Endothelial cell of umbilical vein (primary cell): ENCODE measurements around the gene APOB. TPM values are rescaled to one million over a fixed set of nuclear protein-coding genes. Genes with fewer than 3 reads are reported as not detected.

Experiments
- BruUV-seq: library from RNA; stranded (reverse); fragments of 400-500 nt; replicated peaks from 2 replicates; lab custom pipeline; 2021; lab: Mats Ljungman, UMichigan
- CTCF ChIA-PET: fragments of 300-600, 350-600 bp; sonication (Branson Sonifier 250); formaldehyde crosslinking; loops from one replicate; lab custom pipeline; 2021; ENCODE audit warnings: antibody characterized with exemption, inconsistent platforms; lab: Charles Lee
- POLR2A ChIA-PET: fragments of 300-600, 350-600 bp; sonication (Branson Sonifier 250); formaldehyde crosslinking; loops from one replicate; lab custom pipeline; 2021; ENCODE audit warnings: antibody characterized with exemption, inconsistent platforms; lab: Charles Lee
- DNase-seq: peaks from one replicate; pipeline ENCODE4 v3.0.0-alpha.2; 2011; ENCODE audit warnings: low read depth, low spot score
- FAIRE-seq: peaks from 2 replicates; lab custom pipeline; 2011; peaks lifted over from hg19 to GRCh38; lab: Jason Lieb, UNC
- H2AFZ ChIP-seq: 2 replicates; pipeline ENCODE4 v1.6.0; 2012; ENCODE audit warnings: low read depth, low read length, control low read depth, inconsistent platforms
- H3K27ac ChIP-seq: 2 replicates; pipeline ENCODE4 v1.5.1; 2011; ENCODE audit warnings: low read depth, mild to moderate bottlenecking, control low read depth, low read length, moderate library complexity; ENCODE audit not compliant: insufficient read depth
- H3K27me3 ChIP-seq, 2 experiments: 2 replicates each; pipeline versions ENCODE4 v1.6.0 to v1.6.1; 2011; ENCODE audit warnings: low read length in 2 of 2, mixed read lengths in 1 of 2; ENCODE audit not compliant: control insufficient read depth in 2 of 2, insufficient read depth in 2 of 2
- H3K36me3 ChIP-seq, 2 experiments: 2 replicates in 1 of 2; 3 replicates in 1 of 2; pipeline ENCODE4 v1.5.1; 2011; ENCODE audit warnings: low read length in 2 of 2, mild to moderate bottlenecking in 1 of 2, moderate library complexity in 1 of 2; ENCODE audit not compliant: control insufficient read depth in 2 of 2, insufficient read depth in 2 of 2; ENCODE audit errors: extremely low read depth in 1 of 2
- H3K4me1 ChIP-seq: 3 replicates; pipeline ENCODE4 v1.5.1; 2011; ENCODE audit warnings: mild to moderate bottlenecking, low read length; ENCODE audit not compliant: control insufficient read depth, insufficient read depth; ENCODE audit errors: extremely low read depth
- H3K4me2 ChIP-seq: 2 replicates; pipeline ENCODE4 v1.6.1; 2011; ENCODE audit warnings: low read length, control low read depth, mixed read lengths; ENCODE audit not compliant: insufficient read depth
- H3K4me3 ChIP-seq, 3 experiments: fragments of 200-600 bp in 1 of 3; sonication (generic), shearing (Covaris generic) in 1 of 3; replicated peaks in 1 of 3; 2 replicates each; pipeline ENCODE4 v1.5.1; 2011 to 2016; ENCODE audit warnings: control low read depth in 3 of 3, low read length in 3 of 3, mild to moderate bottlenecking in 2 of 3, inconsistent platforms in 1 of 3, low read depth in 1 of 3, moderate library complexity in 1 of 3; ENCODE audit not compliant: insufficient read depth in 1 of 3
- H3K79me2 ChIP-seq: 2 replicates; pipeline ENCODE4 v1.6.0; 2012; ENCODE audit warnings: low read length, inconsistent platforms; ENCODE audit not compliant: control insufficient read depth, insufficient read depth
- H3K9ac ChIP-seq: replicated peaks from 2 replicates; pipeline ENCODE3; 2011; ENCODE audit warnings: low read length, control low read depth; ENCODE audit not compliant: insufficient read depth; ENCODE audit errors: extremely low read depth
- H3K9me1 ChIP-seq: replicated peaks from 3 replicates; pipeline ENCODE4 v1.6.0; 2011; ENCODE audit warnings: mild to moderate bottlenecking, low read length; ENCODE audit not compliant: control insufficient read depth, insufficient read depth; ENCODE audit errors: extremely low read depth
- H3K9me3 ChIP-seq: replicated peaks from 2 replicates; pipeline ENCODE4 v1.5.1; 2012; ENCODE audit warnings: low read length, inconsistent platforms; ENCODE audit not compliant: control insufficient read depth, insufficient read depth
- H4K20me1 ChIP-seq: replicated peaks from 2 replicates; pipeline ENCODE3; 2011; ENCODE audit warnings: mild to moderate bottlenecking, low read length; ENCODE audit not compliant: control insufficient read depth, insufficient read depth; ENCODE audit errors: extremely low read depth
- EZH2 ChIP-seq: IDR thresholded peaks from 2 replicates; pipeline ENCODE4 v1.6.1; 2012; ENCODE audit warnings: borderline replicate concordance, low read depth, mild to moderate bottlenecking, moderate library complexity, low read length, inconsistent platforms; ENCODE audit not compliant: severe bottlenecking
- FOS ChIP-seq: IDR thresholded peaks from 2 replicates; pipeline ENCODE4 v1.6.1; 2011; ENCODE audit warnings: mild to moderate bottlenecking, low read length, moderate library complexity, borderline replicate concordance; ENCODE audit not compliant: insufficient read depth
- GATA2 ChIP-seq: IDR thresholded peaks from 2 replicates; pipeline ENCODE4 v1.7.0; 2011; ENCODE audit warnings: low read depth, mild to moderate bottlenecking, moderate library complexity, mixed read lengths, low read length; ENCODE audit not compliant: insufficient read length, insufficient read depth
- JUN ChIP-seq: IDR thresholded peaks from 2 replicates; pipeline ENCODE4 v1.6.1; 2011; ENCODE audit warnings: borderline replicate concordance, low read depth; ENCODE audit not compliant: insufficient read length, insufficient read depth
- MYC ChIP-seq: IDR thresholded peaks from one replicate; pipeline ENCODE4 v1.6.1; 2011; ENCODE audit warnings: mild to moderate bottlenecking, low read depth, low read length
- POLR2A ChIP-seq: IDR thresholded peaks from 2 replicates; pipeline ENCODE4 v1.6.1; 2012; ENCODE audit warnings: low read depth, mild to moderate bottlenecking, control low read depth, low read length
- POLR2AphosphoS5 ChIP-seq: IDR thresholded peaks from 2 replicates; pipeline ENCODE4 v1.6.1; 2012; ENCODE audit warnings: low read depth, mild to moderate bottlenecking, control low read depth, low read length, moderate library complexity; ENCODE audit not compliant: insufficient read depth
- dilution Hi-C: fragments of 300-500 bp; cut with MboI; formaldehyde crosslinking; loops from one replicate; pipeline ENCODE4 v1.15.0; 2019; ENCODE audit warnings: low sequenced_read_pairs; ENCODE audit not compliant: extremely low pct_ligation_motif_present
- intact Hi-C: fragments of 100-400 bp; cut with micrococcal nuclease; formaldehyde crosslinking; loops from one replicate; pipeline ENCODE4 v1.10.0; 2022
- polyA plus RNA-seq, 4 experiments: library from polyadenylated mRNA; depleted of rRNA in 3 of 4; stranded (reverse) in 3 of 4; unstranded in 1 of 4; fragments of >200 nt; gene quantifications; 2 replicates each; pipeline versions ENCODE4 v1.2.1 to v1.2.3, GENCODE V29; 2011 to 2012; ENCODE audit warnings: missing spikeins in 1 of 4
- total RNA-seq: library from RNA; stranded (reverse); gene quantifications from 2 replicates; pipeline ENCODE4 v1.2.3, GENCODE V29; 2021
- TF ChIP-seq, protein P1 (sequence below), 2 donors: IDR thresholded peaks; 1 replicate in 1 of 2; 2 replicates in 1 of 2; pipeline ENCODE4 v1.5.1; 2011; ENCODE audit warnings: low read length in 2 of 2, mild to moderate bottlenecking in 2 of 2, moderate library complexity in 2 of 2, control low read depth in 1 of 2, inconsistent platforms in 1 of 2, low read depth in 1 of 2; ENCODE audit not compliant: insufficient read depth in 1 of 2; ENCODE audit errors: extremely low read depth in 1 of 2
- TF ChIP-seq, protein P2 (sequence below): IDR thresholded peaks from 2 replicates; pipeline ENCODE4 v1.6.1; 2011; ENCODE audit not compliant: insufficient read depth, insufficient read length

APOB gene
- total and polyA plus RNA-seq, 2 donors (not counting 3 experiments of a cell fraction or from before 2014, with no cell fraction given), result 0.07 to 0.09 TPM

DNA sequence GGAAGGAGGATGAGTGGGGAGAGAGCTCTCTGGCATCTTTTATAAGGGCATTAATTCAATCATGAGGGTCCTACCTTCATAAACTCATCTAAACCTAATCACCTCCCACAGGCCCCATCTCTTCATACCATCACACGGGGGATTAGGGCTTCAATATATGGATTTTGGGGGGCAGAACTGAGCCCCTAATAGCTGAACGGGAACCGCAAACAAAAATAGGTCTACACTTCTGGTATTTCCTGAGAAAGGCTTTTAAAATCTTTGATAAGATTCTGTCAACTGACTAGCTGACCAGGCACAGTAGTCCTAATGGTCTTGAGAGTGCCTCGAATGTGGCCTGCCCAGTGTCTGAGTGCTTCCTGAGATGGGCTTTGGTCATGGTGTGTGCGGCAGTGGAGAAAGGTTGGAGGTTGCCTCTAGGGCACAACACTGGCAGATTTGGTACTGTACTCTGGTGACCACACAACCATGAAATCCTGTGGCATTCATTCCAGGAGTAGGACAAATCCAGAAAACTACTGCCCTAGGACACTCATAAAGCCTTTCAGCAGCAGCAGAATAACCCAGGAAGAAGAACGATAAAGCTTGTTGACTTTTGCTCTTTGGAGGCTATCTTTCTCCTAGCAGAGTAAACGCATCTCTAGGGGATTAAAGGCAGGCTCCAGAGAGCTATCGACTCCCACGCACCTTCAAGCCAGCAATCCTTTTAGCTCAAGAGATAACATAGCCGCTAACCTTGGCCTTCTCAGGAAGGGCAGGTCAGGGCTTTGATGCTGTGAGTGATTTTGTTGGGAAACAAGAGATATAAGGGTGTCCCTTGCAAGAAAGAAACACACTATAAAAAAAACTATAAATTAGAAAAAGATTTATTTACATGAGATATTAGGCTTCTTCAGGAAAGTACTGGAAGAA is 12.3 kb upstream of the APOB start:
- Histone ChIP-seq H3K79me2 (no peaks in the 10 kb centered on the region), H3K4me1 (no peaks in the 10 kb centered on the region), H3K27ac (no peak overlapping the region), H3K9me3 (no peaks in the 10 kb centered on the region), H4K20me1 (no peaks in the 10 kb centered on the region), H3K9ac (no peak overlapping the region), H2AFZ (no peak overlapping the region), H3K4me2 (no peak overlapping the region), H3K27me3 (peaks cover 3 to 4% of the 10 kb centered on the region in 2 experiments), H3K36me3 (no peaks in the 10 kb centered on the region), H3K9me1 (no peaks in the 10 kb centered on the region), H3K4me3 (no peak overlapping the region)
- DNase-seq (no peak), FAIRE-seq (no peak)
- POLR2A ChIA-PET, result no interaction called here
- intact Hi-C loops, result no loop called here
- CTCF ChIA-PET, result interaction anchor here (1.0 to 2.2 kb wide), 4 partner anchors 8 to 62 kb away, joined by 3 to 10 read pairs (median 4); partner anchors contain the start of gene APOB
- dilution Hi-C loops, result no loop called here
- no peak for TF ChIP-seq POLR2AphosphoS5
- TF ChIP-seq, protein P1, sequence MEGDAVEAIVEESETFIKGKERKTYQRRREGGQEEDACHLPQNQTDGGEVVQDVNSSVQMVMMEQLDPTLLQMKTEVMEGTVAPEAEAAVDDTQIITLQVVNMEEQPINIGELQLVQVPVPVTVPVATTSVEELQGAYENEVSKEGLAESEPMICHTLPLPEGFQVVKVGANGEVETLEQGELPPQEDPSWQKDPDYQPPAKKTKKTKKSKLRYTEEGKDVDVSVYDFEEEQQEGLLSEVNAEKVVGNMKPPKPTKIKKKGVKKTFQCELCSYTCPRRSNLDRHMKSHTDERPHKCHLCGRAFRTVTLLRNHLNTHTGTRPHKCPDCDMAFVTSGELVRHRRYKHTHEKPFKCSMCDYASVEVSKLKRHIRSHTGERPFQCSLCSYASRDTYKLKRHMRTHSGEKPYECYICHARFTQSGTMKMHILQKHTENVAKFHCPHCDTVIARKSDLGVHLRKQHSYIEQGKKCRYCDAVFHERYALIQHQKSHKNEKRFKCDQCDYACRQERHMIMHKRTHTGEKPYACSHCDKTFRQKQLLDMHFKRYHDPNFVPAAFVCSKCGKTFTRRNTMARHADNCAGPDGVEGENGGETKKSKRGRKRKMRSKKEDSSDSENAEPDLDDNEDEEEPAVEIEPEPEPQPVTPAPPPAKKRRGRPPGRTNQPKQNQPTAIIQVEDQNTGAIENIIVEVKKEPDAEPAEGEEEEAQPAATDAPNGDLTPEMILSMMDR (IDR thresholded peaks at IDR 0.05; ENCODE audit: extremely low read depth in 1 of 2, insufficient read depth in 1 of 2, low read depth in 1 of 2, low read length in 2 of 2), result no peak
- TF ChIP-seq, protein P2, sequence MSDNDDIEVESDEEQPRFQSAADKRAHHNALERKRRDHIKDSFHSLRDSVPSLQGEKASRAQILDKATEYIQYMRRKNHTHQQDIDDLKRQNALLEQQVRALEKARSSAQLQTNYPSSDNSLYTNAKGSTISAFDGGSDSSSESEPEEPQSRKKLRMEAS, result no peak
- no peak for TF ChIP-seq FOS
- no peak for TF ChIP-seq EZH2
- TF ChIP-seq POLR2A, result no peak
- TF ChIP-seq MYC, result no peak
- TF ChIP-seq JUN, result no peak
- TF ChIP-seq GATA2, result no peak
- no TSS peak for BruUV-seq
